Measurements from ENCODE around the gene ZNF512B. TPM values are rescaled to one million over a fixed set of nuclear protein-coding genes. Genes with fewer than 3 reads are reported as not detected.

The ZNF512B gene
- total RNA-seq, 4 donors from 2014 or later = 13.4 to 24.8 (median 19.0) TPM

GRCh38 chr20:63944078-63944941 is 25.4 kb downstream of the ZNF512B start:
- WGBS, 2 donors = 89 to 94% methylated on average over 14 to 28 of the region's 35 CpGs
- TF ChIP-seq POLR2A (IDR thresholded peaks at IDR 0.05) = no peak
- TF ChIP-seq CTCF (IDR thresholded peaks at IDR 0.05) = no peak
- Histone ChIP-seq H3K36me3 (peaks cover 37 to 53% of the 10 kb centered on the region in 2 donors), H3K27ac (no peak overlapping the region), H3K27me3 (no peaks in the 10 kb centered on the region), H3K4me3 (replicated peaks in 1 of 3) (no peak overlapping the region), H3K9me3 (no peaks in the 10 kb centered on the region), H3K4me1 (peaks cover 9 to 21% of the 10 kb centered on the region in 2 donors)
- DNase-seq = no peak
- intact Hi-C loops (cut with DNase I) = no loop called here

DNA sequence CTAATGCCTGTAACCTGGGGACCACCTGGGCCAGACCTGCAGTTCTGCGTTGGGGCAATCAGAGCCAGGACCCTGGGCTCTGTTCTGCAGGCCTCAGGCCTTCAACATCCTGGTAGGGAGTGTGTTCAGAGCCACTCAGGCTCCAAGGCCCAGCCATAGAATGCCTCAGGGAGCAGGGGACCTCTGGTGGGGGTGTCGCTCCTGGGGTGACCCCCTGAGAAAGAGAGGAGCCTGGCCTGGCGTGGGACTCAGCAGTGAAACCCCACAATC is 26.0 kb downstream of the ZNF512B start:
- no peak for TF ChIP-seq CTCF (IDR thresholded peaks at IDR 0.05)
- Histone ChIP-seq H3K4me3 (replicated peaks in 1 of 3) (no peak overlapping the region), H3K27me3 (no peaks in the 10 kb centered on the region), H3K36me3 (peaks cover 37 to 55% of the 10 kb centered on the region in 2 donors), H3K4me1 (peaks cover 3 to 16% of the 10 kb centered on the region in 2 donors), H3K27ac (no peak overlapping the region), H3K9me3 (no peaks in the 10 kb centered on the region)
- intact Hi-C loops (cut with DNase I) = no loop called here
- WGBS, 2 donors = 100% methylated on average over 1 of the region's 3 CpGs
- no peak for DNase-seq

GRCh38 chr20:63942969-63943807 is 26.5 kb downstream of the ZNF512B start:
- 82 to 96% methylated on average over 9 to 13 of the region's 19 CpGs for WGBS, 2 donors
- DNase-seq = no peak

GRCh38 chr20:63942250-63942951 is 27.3 kb downstream of the ZNF512B start:
- peak in 1 of 2 donors; percentile 24 for DNase-seq
- Histone ChIP-seq H3K36me3 (peaks cover 37 to 56% of the 10 kb centered on the region in 2 donors), H3K4me3 (replicated peaks in 1 of 3) (no peak overlapping the region), H3K27ac (peak overlapping the region in 1 of 3 donors; percentile 45), H3K27me3 (no peaks in the 10 kb centered on the region), H3K4me1 (peaks cover 0 to 4% of the 10 kb centered on the region in 2 donors), H3K9me3 (no peaks in the 10 kb centered on the region)
- WGBS, 2 donors = 70 to 74% methylated on average over 27 to 30 of the region's 30 CpGs
- intact Hi-C loops (cut with DNase I) = no loop called here
- no peak for TF ChIP-seq POLR2A (IDR thresholded peaks at IDR 0.05)
- TF ChIP-seq CTCF (IDR thresholded peaks at IDR 0.05) = no peak

More at GRCh38 chr20:63942969-63943807, 26.5 kb downstream of the ZNF512B start:
- no peaks in the 10 kb centered on the region for H3K9me3 ChIP-seq
- intact Hi-C loops (cut with DNase I) = no loop called here
- H3K27ac ChIP-seq = peak overlapping the region in 1 of 3 donors; percentile 45
- H3K36me3 ChIP-seq = peaks cover 37 to 56% of the 10 kb centered on the region in 2 donors
- no peak overlapping the region for H3K4me3 ChIP-seq (replicated peaks in 1 of 3)
- no peak for TF ChIP-seq CTCF (IDR thresholded peaks at IDR 0.05)
- TF ChIP-seq POLR2A (IDR thresholded peaks at IDR 0.05) = no peak
- H3K4me1 ChIP-seq = peaks cover 0 to 12% of the 10 kb centered on the region in 2 donors
- no peaks in the 10 kb centered on the region for H3K27me3 ChIP-seq
